Stimulated activated CD8-positive, alpha-beta memory T cell treated with anti-CD3 and anti-CD28 coated beads, Interleukin-15, amount 100 ng/mL, for 4 hours (primary cell): ENCODE data around the gene CRYBG2.
"Not testable (repeated sequence)": the region's sequence is repeated elsewhere in the genome, so short reads cannot be mapped to it uniquely, and the experiment has no call there.

Experiments
- DNase-seq, 2 donors: peaks; one replicate each; pipeline ENCODE4 v3.0.0-alpha.2; 2020; ENCODE audit warnings: low read depth in 2 of 2

CRYBG2 gene

GRCh38 chr1:26350701-26351589 is 3.0 kb downstream of the CRYBG2 start:
- no peak for DNase-seq

- no peak for DNase-seq
Measured at GRCh38 chr1:26350343-26350700, 3.6 kb downstream of the CRYBG2 start.

GRCh38 chr1:26349877-26350244 is 4.1 kb downstream of the CRYBG2 start:
- DNase-seq = no peak

- DNase-seq = no peak
Measured at GRCh38 chr1:26349188-26349876, 4.6 kb downstream of the CRYBG2 start.

GRCh38 chr1:26346274-26347033 is 7.5 kb downstream of the CRYBG2 start:
- no peak for DNase-seq

GRCh38 chr1:26345718-26346117 is 8.2 kb downstream of the CRYBG2 start:
- no peak for DNase-seq

DNA sequence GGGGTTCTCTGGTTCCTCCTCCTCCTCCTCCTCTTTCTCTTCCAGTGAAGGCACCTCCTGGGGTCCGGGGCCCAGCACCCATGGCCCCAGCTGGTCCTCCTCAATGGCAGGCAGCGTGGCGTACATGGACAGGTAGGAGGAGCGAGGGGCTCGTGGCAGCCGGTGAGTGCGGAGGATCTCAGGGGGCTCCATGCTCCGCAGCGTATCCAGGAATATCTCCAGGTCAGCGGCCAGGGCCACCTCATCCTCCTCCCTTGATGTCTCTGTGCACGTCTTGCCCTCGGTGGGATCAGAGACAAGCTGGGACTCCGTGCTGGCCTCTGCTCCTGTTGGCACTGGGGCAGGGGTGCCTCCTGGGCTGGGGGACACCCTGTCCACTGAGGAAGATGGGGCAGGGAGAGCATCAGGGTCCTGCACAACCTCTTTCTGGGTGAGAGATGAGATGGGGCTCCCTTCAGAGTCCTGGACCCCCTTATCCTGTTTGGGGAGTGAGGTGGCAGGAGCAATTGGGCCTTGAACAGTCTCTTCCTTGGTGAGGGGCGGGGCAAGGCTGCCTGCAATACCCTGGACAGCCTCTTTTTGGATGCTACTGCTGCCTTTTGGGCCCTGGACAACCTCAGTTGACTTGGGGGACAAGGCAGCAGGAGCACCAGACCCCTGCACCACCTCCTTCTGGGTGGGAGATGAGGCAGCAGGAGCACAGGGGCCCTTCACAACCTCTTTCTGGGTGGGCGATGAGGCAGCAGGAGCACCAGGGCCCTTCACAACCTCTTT is 9.6 kb downstream of the CRYBG2 start:
- no peak for DNase-seq

GRCh38 chr1:26340047-26340481 is 13.9 kb downstream of the CRYBG2 start:
- DNase-seq = no peak

- DNase-seq = no peak
Measured at GRCh38 chr1:26338670-26339069, 15.3 kb downstream of the CRYBG2 start.

DNA sequence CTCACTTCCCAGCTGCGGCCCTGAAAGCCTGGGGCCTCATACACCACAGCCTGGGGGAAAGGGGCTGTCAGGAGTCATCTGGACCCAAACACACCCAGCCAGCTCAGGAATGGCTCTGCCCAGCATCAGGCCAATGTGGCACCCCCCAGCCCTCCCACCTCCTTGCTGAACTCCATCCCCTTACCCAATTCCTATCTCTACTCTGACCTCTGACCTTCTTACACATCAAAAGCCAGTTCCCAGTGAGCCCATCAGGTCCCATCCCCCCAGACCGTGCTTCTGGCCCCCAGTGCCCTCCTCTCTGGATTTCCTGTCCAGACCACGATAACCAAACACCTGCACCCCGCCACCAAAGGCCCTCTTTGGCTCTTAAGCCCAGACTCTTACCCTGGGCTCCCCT is 16.3 kb downstream of the CRYBG2 start:
- no peak for DNase-seq

DNA sequence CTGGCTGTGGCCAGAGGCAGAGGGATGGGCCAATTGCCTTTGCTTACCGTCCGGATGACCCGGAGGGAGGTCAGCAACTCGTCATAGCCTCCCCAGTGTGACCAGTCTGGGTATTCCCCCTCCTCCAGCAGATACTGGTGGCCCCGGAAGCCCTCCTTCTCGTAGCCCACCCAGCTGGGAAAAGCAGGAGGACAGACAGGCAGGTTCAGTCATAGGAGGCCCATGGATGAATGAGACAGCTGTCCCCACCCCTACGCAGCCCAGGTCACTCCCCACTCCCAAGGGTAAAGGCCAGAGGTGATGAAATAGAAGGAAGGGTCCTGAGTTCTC is 16.8 kb downstream of the CRYBG2 start:
- no peak for DNase-seq

DNA sequence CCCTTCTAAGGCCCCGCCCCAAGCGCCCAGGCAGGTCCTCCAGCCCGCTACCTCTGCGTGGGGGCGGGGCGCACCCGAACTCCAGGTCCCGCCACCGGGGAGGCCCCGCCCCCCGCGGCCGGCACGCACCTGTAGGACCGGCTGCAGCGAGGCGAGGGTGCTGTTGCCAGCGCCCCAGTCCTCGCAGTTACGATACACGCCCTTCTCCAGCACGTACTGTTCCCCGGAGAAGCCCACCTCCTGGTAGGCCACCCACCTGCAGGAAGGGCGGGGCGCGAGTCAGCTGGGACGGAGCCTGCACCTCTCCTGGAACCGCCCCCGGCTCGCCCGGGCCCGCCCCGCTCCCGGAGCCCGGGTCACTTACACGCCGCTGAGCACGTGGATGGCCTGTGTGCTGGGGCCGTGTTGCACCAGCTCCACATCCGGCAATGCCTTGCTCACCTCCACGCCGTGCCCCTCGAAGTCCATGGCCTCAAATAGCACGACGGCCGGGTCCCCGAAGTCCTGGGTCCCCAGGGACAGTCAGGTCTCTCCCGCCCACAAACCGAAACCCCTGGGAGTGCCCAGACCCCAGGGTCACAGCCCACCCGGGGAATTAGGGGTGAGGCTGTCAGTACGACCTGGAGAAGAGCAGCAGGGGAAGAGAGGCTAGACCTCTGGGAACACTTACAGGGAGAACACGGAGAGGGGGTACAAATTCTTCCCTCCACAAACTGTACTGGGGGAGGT is 17.3 kb downstream of the CRYBG2 start:
- DNase-seq = peak; percentile 75 to 76

DNA sequence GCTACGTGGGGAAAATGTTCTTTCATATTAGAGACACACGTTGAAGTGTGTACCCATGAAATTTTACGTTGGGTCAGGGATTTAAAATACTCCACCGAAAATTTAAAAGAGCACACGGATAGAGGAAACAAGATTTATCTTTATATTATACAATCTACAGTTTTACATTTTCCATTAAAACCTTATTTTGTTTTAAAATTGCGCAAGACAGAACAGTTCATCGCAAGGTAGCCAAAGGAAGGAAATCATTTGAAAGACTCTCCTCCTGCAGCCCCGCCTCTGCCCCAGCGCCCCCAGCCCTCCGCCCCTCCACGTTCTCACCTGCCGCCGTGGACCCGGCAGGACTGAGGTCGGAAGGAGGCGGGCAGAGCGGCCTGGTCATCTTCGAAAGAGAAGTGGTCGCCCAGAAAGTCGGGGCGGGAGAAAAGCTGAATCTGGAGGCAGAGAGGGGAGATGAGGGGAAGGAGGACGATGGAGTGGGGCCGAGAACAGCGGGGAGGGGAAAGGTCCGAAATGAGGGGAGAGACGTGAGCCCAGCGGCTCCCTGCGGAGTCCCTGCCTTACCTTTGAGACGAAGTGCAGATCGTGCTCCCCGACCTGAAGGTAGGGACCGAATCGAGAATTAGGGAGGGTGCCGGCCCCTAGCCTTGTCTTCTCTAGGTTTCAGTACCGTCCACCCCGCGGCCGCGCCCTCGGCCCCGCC is 18.0 kb downstream of the CRYBG2 start:
- DNase-seq = no peak

DNA sequence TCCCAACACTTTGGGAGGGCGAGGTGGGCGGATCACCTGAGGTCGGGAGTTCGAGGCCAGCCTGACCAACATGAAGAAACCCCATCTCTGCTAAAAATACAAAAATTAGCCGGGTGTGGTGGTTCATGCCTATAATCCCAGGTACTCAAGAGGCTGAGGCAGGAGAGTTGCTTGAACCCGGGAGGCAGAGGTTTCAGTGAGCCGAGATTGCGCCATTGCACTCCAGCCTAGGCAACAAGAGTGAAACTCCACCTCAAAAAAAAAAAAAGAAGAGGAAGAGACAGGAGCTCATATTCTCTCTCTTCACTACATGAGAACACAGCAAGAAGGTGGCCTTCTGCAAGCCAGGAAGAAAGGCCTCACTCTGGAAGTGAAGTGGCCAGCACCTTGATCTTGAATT is 20.6 kb downstream of the CRYBG2 start:
- not testable (repeated sequence) for DNase-seq

DNA sequence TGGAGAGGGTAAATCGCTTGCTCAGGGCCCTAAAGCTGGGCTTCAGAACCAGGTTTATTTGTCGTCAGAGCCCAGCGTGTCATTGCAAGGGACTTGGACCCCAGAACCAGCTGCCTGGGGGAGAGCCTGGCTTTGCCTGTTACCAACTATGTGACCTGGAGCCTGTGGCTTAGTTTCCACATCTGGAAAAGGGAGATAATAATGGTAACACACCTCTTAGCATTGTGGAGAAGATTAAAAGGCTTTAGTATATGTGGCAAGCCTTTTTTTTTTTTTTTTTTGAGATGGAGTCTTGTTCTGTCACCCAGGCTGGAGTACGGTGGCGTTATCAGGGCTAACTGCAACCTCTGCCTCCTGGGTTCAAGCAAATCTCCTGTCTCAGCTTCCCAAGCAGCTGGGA is 23.7 kb downstream of the CRYBG2 start:
- DNase-seq = no peak

- not testable (repeated sequence) for DNase-seq
Measured at GRCh38 chr1:26329380-26329779, 24.6 kb downstream of the CRYBG2 start.

DNA sequence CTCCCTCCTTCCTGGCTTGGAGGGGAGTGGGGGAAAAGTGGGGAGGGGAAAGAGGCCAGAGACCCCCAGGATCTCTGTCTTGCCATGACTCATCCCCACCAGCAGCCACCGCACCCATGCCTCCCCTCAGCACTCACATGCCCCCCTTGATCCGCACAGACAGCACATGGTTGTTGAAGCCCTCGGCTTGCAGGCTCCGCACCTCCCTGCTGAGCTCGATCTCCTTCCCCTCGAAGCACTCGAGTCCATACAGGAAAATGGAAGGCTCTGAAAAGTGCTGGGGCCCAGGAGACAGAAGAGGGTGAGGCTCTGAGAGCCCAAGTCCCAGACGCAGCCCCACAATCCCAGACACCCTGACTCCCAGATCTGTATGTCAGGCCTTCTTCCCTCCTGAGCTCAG is 25.3 kb downstream of the CRYBG2 start:
- DNase-seq = no peak

GRCh38 chr1:26327956-26328362 is 26.0 kb downstream of the CRYBG2 start:
- no peak for DNase-seq

- DNase-seq = no peak
Measured at GRCh38 chr1:26324550-26324949, 29.4 kb downstream of the CRYBG2 start.

DNA sequence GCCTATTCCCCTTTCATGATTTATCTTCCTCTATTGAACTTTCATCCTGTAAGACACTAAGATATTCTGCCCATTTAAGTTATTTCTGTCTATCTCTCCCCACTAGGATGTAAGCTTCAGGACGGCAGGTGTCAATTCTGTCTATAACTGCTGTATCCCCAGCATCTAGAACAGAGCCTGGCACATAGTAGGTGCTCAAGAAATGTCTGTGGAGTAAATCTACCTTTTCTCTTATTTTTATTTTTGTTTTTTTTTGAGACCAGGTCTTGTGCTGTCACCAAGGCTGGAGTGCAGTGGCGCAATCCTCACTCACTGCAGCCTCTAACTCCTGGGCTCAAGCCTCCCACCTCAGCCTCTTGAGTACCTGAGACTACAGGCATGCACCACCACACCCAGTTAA is 30.5 kb downstream of the CRYBG2 start:
- DNase-seq = no peak

DNA sequence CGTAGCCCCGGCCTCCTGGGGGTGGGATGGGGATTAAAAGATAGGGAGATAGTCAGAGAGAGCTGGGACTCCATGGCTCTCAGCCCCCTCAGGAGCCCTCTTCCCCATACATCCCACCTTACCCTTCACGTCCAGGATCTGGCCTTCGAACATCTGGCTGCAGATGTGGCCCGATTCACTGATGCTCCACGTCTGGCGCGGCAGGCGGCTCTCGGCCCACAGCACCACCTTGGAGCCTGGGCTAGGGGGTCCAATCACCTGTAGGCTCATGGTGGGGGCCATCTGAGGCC is 31.9 kb downstream of the CRYBG2 start:
- no peak for DNase-seq
